GM12878 (cell line): ENCODE data around the gene TTF2. TPM values are rescaled to one million over a fixed set of nuclear protein-coding genes. Genes with fewer than 3 reads are reported as not detected.

Source experiments
- ATAC-seq: fragments of 200-7000 bp; cut with Tn5 transposase; 3 replicates; pipeline ENCODE4 v1.9.1; 2020; ENCODE audit warnings: mild to moderate bottlenecking, moderate library complexity
- BruUV-seq: library from RNA; stranded (reverse); fragments of 400-500 nt; replicated peaks from 2 replicates; lab custom pipeline; 2021; lab: Mats Ljungman, UMichigan
- CTCF ChIA-PET: fragments of 300-600 bp; sonication (Branson Sonifier 250); formaldehyde crosslinking; extraction: SDS; loops from one replicate; lab custom pipeline; 2021; ENCODE audit warnings: inconsistent platforms; lab: Yijun Ruan, JAX
- POLR2A ChIA-PET: fragments of 350-600 bp; formaldehyde crosslinking; extraction: SDS; loops from one replicate; lab custom pipeline; 2021; ENCODE audit warnings: inconsistent platforms; lab: Charles Lee
- RAD21 ChIA-PET: fragments of 300-600 bp; sonication (Branson Sonifier 250); formaldehyde crosslinking; loops from one replicate; lab custom pipeline; 2023; ENCODE audit warnings: antibody characterized with exemption; ENCODE audit not compliant: unreplicated experiment; lab: Charles Lee
- SMC1A ChIA-PET: fragments of 300-600 bp; sonication (Branson Sonifier 250); formaldehyde crosslinking; loops from one replicate; lab custom pipeline; 2023; ENCODE audit not compliant: unreplicated experiment, uncharacterized antibody; lab: Charles Lee
- DNase-seq: peaks from one replicate; pipeline ENCODE4 v3.0.0-alpha.2; 2011; ENCODE audit warnings: low read depth, low spot score
- FAIRE-seq: peaks from 3 replicates; lab custom pipeline; 2011; peaks lifted over from hg19 to GRCh38; lab: Jason Lieb, UNC
- H2AFZ ChIP-seq: 2 replicates; pipeline ENCODE4 v1.6.0; 2011; ENCODE audit warnings: low read depth, low read length, control low read depth; ENCODE audit not compliant: control insufficient read depth
- H3K27ac ChIP-seq: 2 replicates; pipeline ENCODE4 v1.5.1; 2011; ENCODE audit warnings: control low read depth; ENCODE audit not compliant: control insufficient read depth, insufficient read depth
- H3K27me3 ChIP-seq, 2 experiments: replicated peaks in 1 of 2; 2 replicates each; pipeline versions ENCODE4 v1.6.0 to v1.6.1; 2011; ENCODE audit warnings: low read length in 1 of 2; ENCODE audit not compliant: control insufficient read depth in 2 of 2, insufficient read depth in 2 of 2
- H3K36me3 ChIP-seq, 2 experiments: 2 replicates each; pipeline ENCODE4 v1.5.1; 2011; ENCODE audit warnings: low read length in 1 of 2; ENCODE audit not compliant: control insufficient read depth in 2 of 2, insufficient read depth in 2 of 2
- H3K4me1 ChIP-seq: 2 replicates; pipeline ENCODE4 v1.6.1; 2011; ENCODE audit warnings: mild to moderate bottlenecking, low read length, moderate library complexity, mixed read lengths; ENCODE audit not compliant: control insufficient read depth, insufficient read depth
- H3K4me2 ChIP-seq: 2 replicates; pipeline ENCODE4 v1.6.0; 2011; ENCODE audit warnings: control low read depth; ENCODE audit not compliant: control insufficient read depth, insufficient read depth
- H3K4me3 ChIP-seq: fragments of 200-600 bp; sonication (generic); 2 replicates; pipeline ENCODE4 v1.5.1; 2016
- H3K79me2 ChIP-seq: 2 replicates; pipeline ENCODE4 v1.6.0; 2011; ENCODE audit warnings: low read length; ENCODE audit not compliant: control insufficient read depth, insufficient read depth
- H3K9ac ChIP-seq: 2 replicates; pipeline ENCODE4 v1.8.0; 2011; ENCODE audit warnings: low read length, control low read depth, mixed read lengths; ENCODE audit not compliant: control insufficient read depth, insufficient read depth
- H3K9me3 ChIP-seq: replicated peaks from 3 replicates; pipeline ENCODE4 v1.5.1; 2011; ENCODE audit warnings: mild to moderate bottlenecking, low read length; ENCODE audit not compliant: control insufficient read depth, insufficient read depth
- H4K20me1 ChIP-seq: 2 replicates; pipeline ENCODE4 v1.6.0; 2011; ENCODE audit not compliant: control insufficient read depth, insufficient read depth
- ATF2 ChIP-seq: IDR thresholded peaks from 2 replicates; pipeline ENCODE4 v1.6.1; 2012; ENCODE audit warnings: low read length, inconsistent platforms
- IKZF2 ChIP-seq, 2 experiments: fragments of 450-650 bp; IDR thresholded peaks; 2 replicates each; pipeline ENCODE4 v1.6.1; 2017; ENCODE audit warnings: mild to moderate bottlenecking in 2 of 2, moderate library complexity in 2 of 2
- KDM1A ChIP-seq: fragments of 200-600 bp; sonication (generic); IDR thresholded peaks from 2 replicates; pipeline ENCODE4 v1.6.1; 2016; ENCODE audit warnings: borderline replicate concordance
- SUPT20H ChIP-seq: IDR thresholded peaks from 2 replicates; pipeline ENCODE4 v1.6.1; 2011; ENCODE audit warnings: low read depth, mild to moderate bottlenecking, low read length, moderate library complexity, borderline replicate concordance; ENCODE audit not compliant: control insufficient read depth
- WGBS: methylation state at CpG from one replicate; pipeline ENCODE4 v1.1.6; 2016; ENCODE audit warnings: low lambda C conversion rate; ENCODE audit not compliant: insufficient replicate concordance, insufficient coverage; ENCODE audit errors: missing lambda C conversion rate; 5-methylcytosine and 5-hydroxymethylcytosine counted together
- in situ Hi-C: fragments of 300-500 bp; cut with MboI; formaldehyde crosslinking; loops from 9 replicates; pipeline ENCODE4 v1.14.3; 2018; ENCODE audit warnings: mixed read lengths
- intact Hi-C: fragments of 100-400 bp; cut with micrococcal nuclease; formaldehyde crosslinking; loops from one replicate; pipeline ENCODE4 v1.14.2; 2022; ENCODE audit not compliant: unreplicated experiment
- polyA plus RNA-seq, 11 experiments: library from polyadenylated mRNA; depleted of rRNA in 4 of 11; unstranded in 6 of 11; stranded (reverse) in 5 of 11; fragments of >200 nt; fragmentation: Nextera tagmentation in 4 of 11; fragmentation: Illumina TruSeq in 1 of 11; extraction: Ambion mirVana in 4 of 11; extraction: Trizol in 1 of 11; gene quantifications; 1 replicate in 1 of 11; 2 replicates in 10 of 11; pipeline versions ENCODE4 v1.2.1 to v1.2.3, GENCODE V29; 2011 to 2016; ENCODE audit warnings: inconsistent platforms in 2 of 11, missing spikeins in 2 of 11, low read depth in 1 of 11
- total RNA-seq, 4 experiments: library from RNA; depleted of rRNA in 3 of 4; stranded (reverse); fragments of >200 nt in 3 of 4; fragmentation: Illumina TruSeq in 1 of 4; extraction: Trizol in 1 of 4; gene quantifications; 2 replicates each; pipeline versions ENCODE4 v1.2.1 to v1.2.3, GENCODE V29; 2013 to 2021

Gene TTF2
- total and polyA plus RNA-seq, 10 of the 15 experiments (the other 5 are each of a cell fraction or from before 2014, with no cell fraction given), result 17.7 to 134 (median 78.2) TPM

- TF ChIP-seq KDM1A (no peak), ATF2 (no peak), SUPT20H (no peak)
Measured at GRCh38 chr1:117114877-117115276, 54.8 kb downstream of the TTF2 start (continued).

- ChIA-PET RAD21 (no interaction called here), POLR2A (no interaction called here)
- no peaks in the 10 kb centered on the region for H3K27me3 ChIP-seq
Measured at GRCh38 chr1:117116090-117116783, 56.1 kb downstream of the TTF2 start.

More at GRCh38 chr1:117116090-117116783, 56.1 kb downstream of the TTF2 start:
- Histone ChIP-seq H3K9me3 (no peaks in the 10 kb centered on the region), H3K27ac (no peak overlapping the region), H3K9ac (no peak overlapping the region), H3K36me3 (no peaks in the 10 kb centered on the region), H3K79me2 (no peaks in the 10 kb centered on the region), H2AFZ (no peak overlapping the region), H3K4me1 (no peaks in the 10 kb centered on the region), H3K4me2 (no peak overlapping the region), H3K4me3 (no peak overlapping the region), H4K20me1 (no peaks in the 10 kb centered on the region)
- DNase-seq, result no peak
- ChIA-PET SMC1A (interaction anchor here (0.5 to 1.0 kb wide), 4 partner anchors 25 to 541 kb away, joined by 3 to 4 read pairs (median 3); no protein-coding TSS in a partner anchor), CTCF (interaction anchor here (0.6 to 3.6 kb wide), 3 partner anchors 11 to 451 kb away, joined by 3 to 23 read pairs (median 3); no protein-coding TSS in a partner anchor)
- no peak for FAIRE-seq
- in situ Hi-C loops, result no loop called here
- WGBS, result 92% methylated on average over 13 of the region's 13 CpGs
- TF ChIP-seq IKZF2 (IDR thresholded peaks at IDR 0.05), result no peak
- ATAC-seq, result no peak
- no TSS peak for BruUV-seq
- intact Hi-C loops, result no loop called here
